ENCODE results near the gene CDH13. TPM values are rescaled to one million over a fixed set of nuclear protein-coding genes. Genes with fewer than 3 reads are reported as not detected.

CDH13 gene
- total and polyA plus RNA-seq, 2 experiments from 2014 or later: 1.2 to 1.5 TPM

DNA sequence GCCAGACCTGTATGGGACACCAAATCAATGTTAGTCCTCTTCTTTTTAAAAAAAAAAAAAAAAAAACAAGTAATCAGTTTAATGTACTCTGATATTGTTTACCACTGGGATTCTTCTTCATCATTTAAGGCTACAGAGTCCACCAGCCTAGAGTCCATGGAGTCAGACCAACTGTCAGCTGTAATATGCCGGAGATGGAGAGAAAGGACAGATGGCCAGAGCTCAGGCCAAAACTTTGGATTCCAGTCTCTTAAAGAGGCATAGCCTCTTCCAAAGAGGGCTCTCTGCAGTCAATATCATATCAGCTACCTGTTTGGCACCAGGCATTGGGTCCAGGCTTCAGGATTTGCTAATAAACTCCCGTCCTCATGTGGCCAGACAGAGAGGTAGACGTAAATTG is 711.4 kb downstream of the CDH13 start:
- Histone ChIP-seq H3K9me3 (ENCODE audit: low read depth) (no peaks in the 10 kb centered on the region), H3K79me2 (no peaks in the 10 kb centered on the region), H4K20me1 (ENCODE audit: insufficient read depth, poor library complexity, severe bottlenecking) (no peaks in the 10 kb centered on the region), H3K4me3 (no peak overlapping the region), H3K27me3 (no peaks in the 10 kb centered on the region), H3K4me2 (no peak overlapping the region), H3K27ac (no peak overlapping the region), H2AFZ (no peak overlapping the region), H3K9me2 (replicated peaks; ENCODE audit: insufficient read depth) (no peaks in the 10 kb centered on the region), H3K36me3 (replicated peaks; ENCODE audit: insufficient read depth, low read depth) (no peaks in the 10 kb centered on the region), H3K4me1 (ENCODE audit: insufficient read depth) (no peaks in the 10 kb centered on the region)
- DNase-seq (ENCODE audit: low spot score): no peak
- WGBS (ENCODE audit: low lambda C conversion rate, missing lambda C conversion rate): 96% methylated on average over 3 of the region's 3 CpGs
- TF ChIP-seq EZH2 (IDR thresholded peaks at IDR 0.05; ENCODE audit: borderline replicate concordance) (no peak), EZH2phosphoT487 (IDR thresholded peaks at IDR 0.05; ENCODE audit: low read depth, severe bottlenecking, unreplicated experiment) (no peak)
- TF ChIP-seq, protein P1, sequence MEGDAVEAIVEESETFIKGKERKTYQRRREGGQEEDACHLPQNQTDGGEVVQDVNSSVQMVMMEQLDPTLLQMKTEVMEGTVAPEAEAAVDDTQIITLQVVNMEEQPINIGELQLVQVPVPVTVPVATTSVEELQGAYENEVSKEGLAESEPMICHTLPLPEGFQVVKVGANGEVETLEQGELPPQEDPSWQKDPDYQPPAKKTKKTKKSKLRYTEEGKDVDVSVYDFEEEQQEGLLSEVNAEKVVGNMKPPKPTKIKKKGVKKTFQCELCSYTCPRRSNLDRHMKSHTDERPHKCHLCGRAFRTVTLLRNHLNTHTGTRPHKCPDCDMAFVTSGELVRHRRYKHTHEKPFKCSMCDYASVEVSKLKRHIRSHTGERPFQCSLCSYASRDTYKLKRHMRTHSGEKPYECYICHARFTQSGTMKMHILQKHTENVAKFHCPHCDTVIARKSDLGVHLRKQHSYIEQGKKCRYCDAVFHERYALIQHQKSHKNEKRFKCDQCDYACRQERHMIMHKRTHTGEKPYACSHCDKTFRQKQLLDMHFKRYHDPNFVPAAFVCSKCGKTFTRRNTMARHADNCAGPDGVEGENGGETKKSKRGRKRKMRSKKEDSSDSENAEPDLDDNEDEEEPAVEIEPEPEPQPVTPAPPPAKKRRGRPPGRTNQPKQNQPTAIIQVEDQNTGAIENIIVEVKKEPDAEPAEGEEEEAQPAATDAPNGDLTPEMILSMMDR (IDR thresholded peaks at IDR 0.05; ENCODE audit: poor library complexity): no peak

DNA sequence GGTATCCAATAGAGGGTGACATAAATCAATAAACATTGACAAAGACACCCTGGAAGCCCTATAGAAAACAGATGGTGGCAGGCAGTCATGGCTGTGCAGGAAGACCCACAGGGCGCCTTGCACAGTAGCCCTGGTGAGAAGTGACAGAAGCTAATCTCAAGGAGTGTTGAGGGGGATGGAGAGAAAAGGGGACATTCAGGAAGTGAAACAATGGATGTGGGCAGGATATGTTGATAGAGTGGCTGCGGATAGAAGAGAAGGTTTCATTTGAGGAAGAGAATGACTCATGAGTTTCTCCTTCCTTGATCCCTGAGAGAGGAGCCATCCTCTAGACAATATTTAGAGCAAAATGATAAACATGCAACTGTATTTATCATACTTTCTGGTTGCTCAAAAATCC is 712.2 kb downstream of the CDH13 start:
- WGBS (ENCODE audit: low lambda C conversion rate, missing lambda C conversion rate): 77% methylated on average over 2 of the region's 2 CpGs
- TF ChIP-seq, protein P1 (IDR thresholded peaks at IDR 0.05; ENCODE audit: poor library complexity): no peak
- TF ChIP-seq EZH2phosphoT487 (IDR thresholded peaks at IDR 0.05; ENCODE audit: low read depth, severe bottlenecking, unreplicated experiment): no peak
- no peak for TF ChIP-seq EZH2 (IDR thresholded peaks at IDR 0.05; ENCODE audit: borderline replicate concordance)

DNA sequence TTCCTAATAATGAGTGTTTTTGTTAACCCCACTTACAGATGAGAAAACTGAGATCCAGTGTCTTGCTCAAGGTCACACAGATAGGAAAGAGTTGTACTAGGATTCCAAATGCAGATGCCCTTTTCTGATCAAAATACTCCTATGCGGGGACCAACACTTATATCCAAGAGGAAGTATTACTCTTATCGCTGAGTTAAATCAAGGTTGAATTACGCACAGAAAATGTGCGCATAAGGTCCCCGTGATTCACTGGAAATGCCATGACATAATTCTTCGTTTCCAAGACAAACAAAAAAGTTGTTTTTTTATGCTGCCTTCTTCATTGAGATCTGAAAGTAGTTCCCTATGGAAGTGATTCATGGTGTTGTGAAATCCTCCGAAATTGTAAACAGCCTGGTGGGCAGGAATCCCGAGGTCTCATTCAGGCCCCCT is 717.2 kb downstream of the CDH13 start:
- 84% methylated on average over 8 of the region's 8 CpGs for WGBS (ENCODE audit: low lambda C conversion rate, missing lambda C conversion rate)
- H3K9me2 ChIP-seq (replicated peaks; ENCODE audit: insufficient read depth): no peaks in the 10 kb centered on the region
- no peaks in the 10 kb centered on the region for H3K36me3 ChIP-seq (replicated peaks; ENCODE audit: insufficient read depth, low read depth)
- no peaks in the 10 kb centered on the region for H4K20me1 ChIP-seq (ENCODE audit: insufficient read depth, poor library complexity, severe bottlenecking)
- H3K4me3 ChIP-seq: no peak overlapping the region
- H3K9me3 ChIP-seq (ENCODE audit: low read depth): no peaks in the 10 kb centered on the region
- H3K27me3 ChIP-seq: no peaks in the 10 kb centered on the region
- no peaks in the 10 kb centered on the region for H3K4me1 ChIP-seq (ENCODE audit: insufficient read depth)
- H3K4me2 ChIP-seq: no peak overlapping the region
- TF ChIP-seq EZH2 (IDR thresholded peaks at IDR 0.05; ENCODE audit: borderline replicate concordance) (no peak), EZH2phosphoT487 (IDR thresholded peaks at IDR 0.05; ENCODE audit: low read depth, severe bottlenecking, unreplicated experiment) (no peak)
- TF ChIP-seq, protein P1 (IDR thresholded peaks at IDR 0.05; ENCODE audit: poor library complexity): no peak
- H3K27ac ChIP-seq: no peak overlapping the region
- no peaks in the 10 kb centered on the region for H3K79me2 ChIP-seq
- no peak overlapping the region for H2AFZ ChIP-seq
- no peak for DNase-seq (ENCODE audit: low spot score)

More for the DNA sequence above, 712.2 kb downstream of the CDH13 start:
- H3K9me3 ChIP-seq (ENCODE audit: low read depth): no peaks in the 10 kb centered on the region
- no peaks in the 10 kb centered on the region for H3K36me3 ChIP-seq (replicated peaks; ENCODE audit: insufficient read depth, low read depth)
- H3K79me2 ChIP-seq: no peaks in the 10 kb centered on the region
- no peak overlapping the region for H3K4me3 ChIP-seq
- no peak overlapping the region for H2AFZ ChIP-seq
- no peaks in the 10 kb centered on the region for H3K4me1 ChIP-seq (ENCODE audit: insufficient read depth)
- no peaks in the 10 kb centered on the region for H3K27me3 ChIP-seq
- no peaks in the 10 kb centered on the region for H3K9me2 ChIP-seq (replicated peaks; ENCODE audit: insufficient read depth)
- H3K27ac ChIP-seq: no peak overlapping the region
- H4K20me1 ChIP-seq (ENCODE audit: insufficient read depth, poor library complexity, severe bottlenecking): no peaks in the 10 kb centered on the region
- DNase-seq (ENCODE audit: low spot score): no peak
- no peak overlapping the region for H3K4me2 ChIP-seq

All from hepatocyte (in vitro differentiated cells).